HG03432 (cell line): ENCODE measurements around the gene MYLK3.

ENCODE experiments used
- ATAC-seq: cut with Tn5 transposase; IDR thresholded peaks from one replicate; pipeline ENCODE4 v1.9.1; 2021; ENCODE audit warnings: mild to moderate bottlenecking, moderate library complexity; ENCODE audit not compliant: unreplicated experiment

MYLK3 gene

DNA sequence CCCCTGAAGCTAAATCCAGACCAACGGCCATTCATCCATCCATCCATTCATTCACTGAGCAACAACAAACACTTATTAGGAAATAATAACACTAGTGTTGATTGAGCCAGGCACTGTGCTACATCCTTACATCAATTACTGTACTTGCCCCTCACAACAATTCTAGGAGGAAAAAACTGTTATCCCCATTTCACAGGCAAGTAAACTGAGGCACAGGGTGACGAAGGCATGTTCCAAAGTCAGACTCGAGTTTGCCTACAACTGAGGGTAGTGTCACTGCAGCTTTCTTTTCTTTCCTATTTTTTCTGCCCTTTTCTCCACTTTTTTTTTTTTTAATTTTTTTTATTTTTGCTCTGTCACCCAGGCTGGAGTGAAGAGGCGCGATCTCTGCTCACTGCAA is 11.2 kb upstream of the MYLK3 start:
- ATAC-seq, result no peak

DNA sequence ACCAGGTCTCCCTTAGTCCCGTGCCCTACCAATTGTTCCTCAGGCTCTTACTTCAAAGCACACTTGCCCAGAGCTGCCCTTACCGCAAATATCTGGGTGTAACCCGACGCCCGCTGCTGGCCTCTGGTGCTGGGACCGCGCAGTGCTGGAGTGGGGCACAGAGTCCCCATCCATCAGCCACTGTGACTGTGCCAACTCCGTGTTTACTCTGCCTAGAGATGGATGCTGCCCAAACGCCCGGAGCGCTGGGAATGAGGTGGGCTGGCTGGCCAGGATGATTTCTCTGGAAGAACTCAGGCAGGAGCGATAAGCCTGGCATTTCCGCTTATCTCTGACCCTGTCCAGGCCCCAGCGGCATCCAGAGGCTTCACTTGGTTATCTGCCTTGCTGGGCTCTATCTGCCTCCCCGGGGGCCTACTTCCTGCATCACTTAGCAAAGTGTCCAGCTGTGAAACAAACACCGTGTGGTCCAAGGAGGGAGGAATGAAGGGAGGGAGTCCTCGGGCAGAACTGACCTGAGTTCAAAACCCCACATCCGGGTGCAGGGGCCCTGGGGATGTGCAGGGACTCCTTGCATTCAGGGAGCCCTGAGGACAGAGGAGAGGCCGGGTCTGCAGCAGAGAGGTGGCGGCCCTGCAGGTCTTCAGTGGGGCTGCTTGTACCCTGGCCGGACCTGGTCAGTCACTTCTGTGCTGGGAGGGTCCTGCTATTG is 9.4 kb upstream of the MYLK3 start:
- no peak for ATAC-seq

DNA sequence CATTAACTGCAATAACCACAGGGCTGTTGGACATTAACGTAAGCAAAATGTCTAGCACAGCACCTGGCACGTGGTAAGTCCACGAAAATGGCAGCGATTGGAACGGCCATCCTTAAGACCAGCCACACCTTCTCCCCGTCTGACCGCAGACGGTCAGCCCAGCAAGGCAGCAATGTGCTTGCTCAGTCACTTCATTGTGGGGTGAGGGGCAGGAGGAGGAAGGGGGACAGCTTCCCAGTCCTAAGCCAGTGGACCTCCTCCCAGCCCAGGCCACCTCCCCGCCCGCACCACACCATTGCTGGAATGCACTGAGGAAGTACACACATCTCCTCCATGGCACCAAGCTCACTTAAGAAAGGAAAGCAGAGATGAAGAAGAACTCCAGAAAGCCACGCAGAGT is 8.6 kb upstream of the MYLK3 start:
- ATAC-seq, result no peak

DNA sequence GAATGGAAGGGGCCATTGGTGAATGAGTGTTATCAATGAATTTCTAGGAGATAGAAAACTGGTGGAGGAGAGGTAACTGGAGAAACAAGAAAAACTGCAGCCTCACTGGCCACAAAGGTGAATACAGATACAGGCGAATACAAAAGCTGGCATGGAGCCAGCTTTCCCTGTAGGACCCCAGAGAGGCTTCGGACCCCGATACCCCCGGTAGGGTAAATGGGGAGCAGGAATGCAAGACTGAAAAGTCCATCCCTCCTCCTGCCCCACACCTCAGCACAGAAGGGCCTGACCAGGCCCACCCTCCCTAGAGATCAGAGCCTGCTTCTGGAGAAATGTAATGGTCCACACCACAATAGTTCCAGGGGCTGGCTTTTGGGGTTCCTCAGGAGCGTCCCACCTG is 4.9 kb upstream of the MYLK3 start:
- ATAC-seq, result no peak

DNA sequence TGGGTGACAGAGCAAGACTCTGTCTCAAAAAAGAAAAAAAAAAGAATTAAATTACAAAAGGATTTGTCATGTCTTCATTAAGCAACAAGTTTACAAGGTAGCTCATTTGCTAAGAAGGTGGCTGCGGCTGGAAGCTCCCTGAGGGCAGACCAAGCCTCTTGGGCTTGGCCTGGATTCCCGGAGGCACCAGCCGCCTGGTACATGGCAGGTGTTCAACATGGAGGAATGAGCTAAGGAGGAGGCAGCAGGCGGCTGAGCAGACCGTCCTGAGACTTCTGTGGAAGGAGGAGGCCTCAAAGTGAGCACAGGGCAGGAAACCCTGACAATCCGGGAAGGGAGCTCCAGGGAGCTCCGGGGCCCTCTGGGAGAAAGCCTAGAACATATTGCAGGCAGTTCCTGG is 3.2 kb upstream of the MYLK3 start:
- ATAC-seq, result no peak

DNA sequence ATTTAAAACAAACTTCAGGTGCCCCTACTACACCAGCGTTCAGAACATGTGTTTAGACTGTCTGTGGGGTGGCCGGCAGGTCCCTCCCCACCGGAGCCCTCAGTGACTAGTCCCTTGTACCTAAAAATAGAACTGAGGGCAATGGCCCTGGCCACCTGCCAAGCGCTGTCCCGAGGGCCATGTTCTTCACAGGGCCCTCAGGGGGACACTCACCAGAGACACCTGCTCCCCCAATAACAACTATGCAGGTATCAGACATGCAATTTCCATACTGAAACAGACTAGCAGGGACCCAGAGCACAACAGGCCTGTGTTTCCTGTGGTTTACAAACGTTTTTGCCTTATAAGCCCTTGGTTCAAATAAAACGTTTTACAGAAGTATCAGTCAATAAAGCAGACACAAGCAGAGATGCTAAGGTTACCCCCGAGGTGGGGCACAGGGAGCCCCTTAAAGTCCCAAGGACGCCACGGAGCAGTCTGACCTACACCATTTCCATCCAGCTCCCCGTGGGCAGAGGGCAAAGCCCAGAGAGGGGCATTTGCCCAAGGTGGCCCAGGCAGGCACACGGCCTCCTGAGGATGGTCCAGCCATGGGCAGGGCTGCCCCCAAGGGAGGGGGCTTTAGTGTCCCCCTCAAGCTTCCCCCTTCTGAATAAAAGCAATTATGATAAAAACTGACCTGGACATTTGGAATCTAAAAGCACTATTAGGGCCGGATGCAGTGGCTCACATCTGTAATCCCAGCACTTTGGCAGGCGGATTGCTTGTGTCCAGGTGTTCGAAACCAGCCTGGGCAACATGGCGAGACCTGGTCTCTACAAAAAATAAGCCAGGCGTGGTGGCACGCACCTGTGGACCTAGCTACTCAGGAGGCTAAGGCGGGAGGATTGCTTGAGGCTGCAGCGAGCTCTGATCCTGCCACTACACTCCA is 896 bp upstream of the MYLK3 start:
- peak; percentile 76 for ATAC-seq

DNA sequence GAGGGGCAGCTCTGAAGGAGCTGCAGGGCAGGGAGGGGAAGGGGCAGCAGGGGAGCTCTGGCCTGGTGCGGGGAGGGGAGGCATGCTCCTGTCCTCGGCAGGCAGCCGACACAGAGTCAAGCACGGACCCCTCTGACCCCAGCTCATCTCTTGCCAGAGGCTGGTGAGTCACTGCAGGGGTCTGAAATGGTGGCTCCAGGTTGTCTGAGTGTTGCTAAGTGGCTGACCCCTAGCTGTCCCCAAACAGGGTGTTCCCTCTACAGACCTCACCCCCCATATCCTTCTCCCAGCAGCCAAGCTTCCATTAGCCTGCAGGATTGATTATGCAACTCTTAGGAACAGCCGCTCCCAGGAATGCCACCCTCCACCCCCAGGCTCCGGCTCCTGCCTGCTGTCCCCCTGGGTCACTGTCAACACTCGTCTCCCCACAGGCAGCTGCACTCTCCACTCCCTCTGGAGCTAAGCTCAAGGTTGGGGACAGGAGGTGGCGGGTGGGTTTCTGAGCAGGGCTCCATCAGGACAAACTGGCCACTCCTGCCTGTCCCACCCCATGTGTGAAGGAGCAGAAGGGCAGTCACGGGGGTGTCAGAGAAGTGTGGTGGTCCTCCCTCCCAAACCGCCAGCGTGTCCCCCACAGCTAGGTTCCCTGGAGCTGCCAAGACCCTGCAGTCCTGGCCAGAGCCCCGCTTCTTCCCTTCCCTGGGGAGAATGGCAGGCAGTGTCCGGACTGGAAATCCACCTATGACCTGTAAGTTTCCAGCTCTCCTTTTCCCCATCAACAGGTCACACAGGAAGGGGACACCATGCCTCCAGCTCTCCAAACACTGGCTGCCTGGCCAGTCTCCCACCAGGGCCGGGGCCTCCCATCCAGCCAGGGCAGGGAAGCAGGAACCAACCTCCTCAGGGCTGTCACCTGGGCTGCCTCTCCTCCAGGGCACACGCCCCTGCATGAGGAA is 1.0 kb downstream of the MYLK3 start:
- ATAC-seq, result no peak

DNA sequence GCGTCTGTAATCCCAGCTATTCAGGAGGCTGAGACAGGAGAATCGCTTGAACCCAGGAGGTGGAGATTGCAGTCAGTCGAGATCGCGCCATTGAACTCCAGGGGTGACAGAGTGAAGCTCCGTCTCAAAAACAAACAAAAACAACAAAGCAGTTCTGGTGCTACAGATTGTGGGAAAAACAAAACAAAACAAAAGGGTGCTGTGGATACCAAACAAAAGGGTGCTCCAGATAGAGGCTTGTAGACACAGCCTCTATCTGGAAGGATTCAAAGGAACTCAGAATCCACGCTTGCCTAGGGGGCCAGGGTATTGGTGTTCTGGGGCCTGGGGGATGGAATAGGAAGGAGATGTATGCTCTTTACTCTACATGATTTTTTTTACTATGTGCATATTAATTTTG is 2.5 kb downstream of the MYLK3 start:
- ATAC-seq, result no peak

DNA sequence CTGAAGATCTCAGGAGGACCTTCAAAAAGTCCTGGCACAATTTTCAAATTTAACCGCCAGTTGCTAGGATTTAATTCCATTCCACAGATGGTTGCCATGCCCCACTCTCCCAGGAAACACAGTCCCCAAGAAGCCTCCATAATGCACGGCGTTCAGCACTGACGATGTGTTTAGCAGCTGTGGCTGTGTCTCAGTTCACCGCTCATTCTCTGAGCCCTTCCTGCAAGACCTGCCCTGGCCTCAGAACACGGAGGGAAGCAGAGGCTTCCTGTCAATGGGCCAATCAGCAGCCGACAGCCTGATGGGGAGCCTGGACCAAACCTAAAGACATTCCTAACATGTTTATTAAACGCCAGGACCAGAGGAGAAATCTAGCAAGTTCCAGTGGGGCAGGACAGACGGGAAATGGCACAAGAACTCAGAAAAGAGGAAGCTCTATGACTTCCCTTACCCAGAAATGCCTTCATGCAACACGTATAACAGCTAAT is 4.9 kb downstream of the MYLK3 start:
- peak; percentile 66 for ATAC-seq

DNA sequence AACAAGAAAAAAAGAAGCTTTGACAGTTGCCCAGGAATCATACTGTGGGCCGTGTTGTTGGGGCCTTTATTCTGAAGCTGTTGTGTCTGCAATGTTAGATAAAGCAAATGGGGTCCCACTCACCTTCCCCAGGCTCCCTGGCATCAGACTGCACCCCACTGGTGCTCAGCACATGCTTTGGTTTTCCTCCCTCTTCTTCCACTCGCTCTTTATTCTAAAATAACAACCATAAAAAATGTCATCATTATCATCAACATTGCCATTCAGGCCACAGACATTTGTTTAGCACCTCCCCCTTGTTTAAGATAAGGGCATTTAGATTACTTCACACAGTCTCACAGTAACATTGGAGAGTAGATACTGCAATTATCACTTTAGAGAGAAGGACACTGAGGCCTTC is 8.2 kb downstream of the MYLK3 start:
- no peak for ATAC-seq

DNA sequence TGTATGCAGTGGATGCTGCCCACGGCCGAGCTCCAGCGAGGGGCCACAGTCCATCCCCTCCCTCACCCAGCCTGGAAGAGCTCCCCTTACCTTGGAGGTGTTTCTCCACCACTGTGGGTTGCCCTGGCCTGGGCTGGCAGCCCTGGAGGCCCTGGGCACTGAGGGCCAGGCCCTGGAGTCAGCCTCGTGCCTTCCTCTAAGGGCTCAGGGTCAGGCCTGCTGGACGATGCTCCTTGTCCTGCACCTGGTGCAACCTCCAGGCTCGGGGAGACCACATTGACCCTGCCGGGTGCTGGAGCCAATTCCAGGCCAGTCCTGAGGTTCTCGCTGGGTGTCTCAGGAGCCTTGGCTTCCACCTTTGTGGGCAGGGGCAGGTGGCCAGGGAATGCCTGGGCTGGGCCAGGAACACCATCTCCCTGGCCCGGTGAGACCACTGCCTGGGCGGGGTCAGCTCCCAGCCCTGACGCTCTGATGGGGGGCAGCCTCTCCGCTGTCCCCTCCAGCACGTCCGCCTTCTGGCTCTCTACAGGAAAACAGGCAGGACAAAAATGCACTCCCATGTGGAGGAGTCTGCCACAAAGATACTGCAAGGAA is 10.4 kb downstream of the MYLK3 start:
- no peak for ATAC-seq

DNA sequence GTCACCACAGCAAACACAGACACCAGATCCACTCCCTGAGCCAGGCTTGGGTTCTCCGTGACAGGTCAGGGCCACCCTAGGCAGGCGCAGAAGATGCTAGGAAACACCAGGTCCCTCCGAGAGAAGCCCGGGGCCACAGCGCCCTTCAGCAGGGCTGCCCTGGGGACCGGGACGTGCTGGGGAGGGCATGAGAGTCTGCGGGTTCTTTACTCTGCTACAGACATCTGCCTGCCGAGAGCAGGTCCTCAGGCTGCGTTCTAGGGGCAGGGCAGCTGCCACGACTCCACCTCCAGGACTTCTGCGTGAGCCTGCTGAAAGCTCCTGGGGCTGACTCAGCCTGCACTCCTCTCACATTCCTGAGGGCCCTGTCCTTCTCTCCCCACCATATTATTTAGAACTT is 11.4 kb downstream of the MYLK3 start:
- no peak for ATAC-seq

DNA sequence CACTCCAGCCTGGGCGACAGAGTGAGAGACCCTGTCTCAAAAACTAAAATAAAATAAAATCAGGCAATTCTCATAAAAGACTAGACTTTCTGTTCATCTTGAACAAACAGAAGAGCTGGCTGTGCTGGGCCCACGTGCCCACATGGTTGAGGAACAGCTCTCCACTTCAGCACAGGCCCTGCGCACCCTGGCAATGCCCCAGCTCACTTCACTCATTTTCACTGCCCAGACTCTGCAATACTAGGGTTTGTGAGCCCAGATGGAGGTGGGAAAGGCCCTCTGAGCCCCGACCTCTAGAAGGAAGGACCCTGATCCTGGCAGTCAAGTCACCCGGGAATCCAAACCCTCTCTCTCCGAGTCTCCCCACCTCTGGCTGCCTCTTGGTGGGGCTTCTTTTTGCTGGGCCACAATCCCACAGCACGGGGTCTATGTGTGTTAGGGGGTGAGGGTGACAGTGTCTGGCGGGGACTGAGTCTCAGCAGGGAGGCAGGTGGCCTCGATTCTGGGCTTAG is 14.8 kb downstream of the MYLK3 start:
- ATAC-seq, result no peak

DNA sequence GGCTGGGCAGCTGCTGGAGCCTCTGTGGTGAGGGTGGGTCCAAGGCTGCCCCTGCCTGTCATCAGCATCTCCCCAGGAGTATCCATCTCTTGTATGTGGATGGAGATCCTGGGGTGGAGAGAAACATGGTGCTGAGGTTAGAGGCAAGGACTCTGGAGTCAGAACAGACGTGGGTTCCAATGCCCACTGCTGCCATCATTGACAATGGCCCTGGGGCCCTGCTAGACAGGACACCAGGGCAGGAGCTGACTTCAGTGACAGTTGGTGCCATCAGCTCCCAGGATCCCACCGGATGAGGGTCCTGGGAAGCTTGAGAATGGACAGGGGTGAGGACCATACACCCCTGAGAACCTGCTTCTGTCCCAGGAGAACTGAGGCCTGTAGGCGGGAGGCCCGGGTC is 15.6 kb downstream of the MYLK3 start:
- no peak for ATAC-seq

DNA sequence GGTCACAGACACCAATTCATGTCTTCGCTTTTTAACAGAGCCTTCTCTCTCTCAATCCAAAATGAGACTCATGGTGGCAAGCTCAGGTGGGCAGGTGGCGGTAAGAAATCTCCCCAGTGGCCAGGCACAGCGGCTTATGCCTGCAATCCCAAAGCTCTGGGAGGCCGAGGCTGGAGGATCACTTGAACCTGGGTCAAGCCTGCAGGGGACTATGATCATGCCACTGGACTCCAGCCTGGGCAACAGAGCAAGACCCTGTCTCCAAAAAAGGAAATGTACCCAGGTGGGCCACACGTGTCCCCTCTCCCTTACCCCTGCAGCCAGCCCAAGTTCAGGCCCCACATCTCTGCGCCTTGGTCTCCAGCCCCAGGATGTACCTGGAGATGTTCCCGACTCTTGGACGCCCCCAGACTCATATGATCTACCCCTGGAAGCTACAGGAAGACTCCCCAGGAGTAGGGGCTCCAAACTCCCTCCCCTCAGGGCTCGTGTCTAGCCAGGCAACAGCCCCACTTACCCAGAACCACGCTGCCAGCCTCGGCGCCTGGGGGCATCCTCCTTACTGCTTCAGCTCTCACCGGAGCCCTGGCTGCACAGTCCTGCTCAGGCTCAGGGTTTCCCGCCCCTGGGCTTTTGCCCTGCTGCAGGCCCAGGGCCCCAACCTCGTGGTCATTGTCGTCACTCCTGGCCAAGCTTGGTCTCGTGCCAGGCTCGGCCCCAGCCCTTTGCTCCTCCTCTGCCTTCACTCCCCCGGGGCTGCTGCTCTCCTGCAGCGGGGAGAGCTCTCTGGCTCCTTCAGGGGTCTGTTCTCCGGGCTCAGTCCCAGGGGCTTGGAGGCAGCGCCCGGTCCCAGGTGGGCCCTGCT is 16.2 kb downstream of the MYLK3 start:
- no peak for ATAC-seq

DNA sequence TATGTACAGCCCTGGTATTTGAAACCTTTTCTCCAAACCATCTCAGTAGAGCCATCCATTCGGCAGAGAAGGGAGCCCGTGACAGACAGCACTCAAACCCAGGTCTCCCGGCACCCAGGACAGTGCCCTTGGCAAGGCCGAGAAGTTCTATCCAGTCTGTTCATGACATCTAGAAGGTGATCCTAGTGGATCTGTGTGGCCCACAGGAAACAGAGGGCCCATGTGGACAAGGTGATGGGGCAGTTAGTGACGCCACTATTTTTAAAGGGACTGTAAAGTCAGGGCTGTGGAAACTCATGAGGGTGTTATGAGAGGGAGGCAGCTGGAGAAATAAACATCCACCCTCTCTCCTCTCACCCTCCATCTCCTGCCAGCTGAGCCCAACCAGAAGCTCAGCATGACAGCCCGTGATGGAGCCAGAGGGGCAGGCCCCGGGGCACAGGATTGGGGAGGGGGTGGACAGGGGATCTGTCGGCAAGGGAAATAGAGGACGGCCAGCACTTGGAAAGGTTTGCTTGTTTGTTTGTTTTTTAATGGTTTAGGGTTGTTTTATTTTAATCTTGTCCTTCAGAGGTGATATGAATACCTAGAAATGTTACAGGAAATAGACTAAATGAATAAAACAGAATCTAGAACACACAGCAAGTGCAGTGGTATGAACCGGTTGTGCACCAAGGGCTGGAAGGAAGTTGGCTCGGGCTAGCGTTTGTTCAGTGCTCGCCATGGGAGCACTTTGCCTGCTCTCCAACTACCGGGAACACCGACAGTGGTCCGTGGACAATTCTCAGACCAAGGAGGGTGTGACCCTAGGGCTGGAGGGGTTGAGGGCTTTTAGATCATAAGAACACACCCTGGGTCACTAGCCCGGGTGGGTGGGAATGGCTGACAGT is 17.1 kb downstream of the MYLK3 start:
- ATAC-seq, result no peak

DNA sequence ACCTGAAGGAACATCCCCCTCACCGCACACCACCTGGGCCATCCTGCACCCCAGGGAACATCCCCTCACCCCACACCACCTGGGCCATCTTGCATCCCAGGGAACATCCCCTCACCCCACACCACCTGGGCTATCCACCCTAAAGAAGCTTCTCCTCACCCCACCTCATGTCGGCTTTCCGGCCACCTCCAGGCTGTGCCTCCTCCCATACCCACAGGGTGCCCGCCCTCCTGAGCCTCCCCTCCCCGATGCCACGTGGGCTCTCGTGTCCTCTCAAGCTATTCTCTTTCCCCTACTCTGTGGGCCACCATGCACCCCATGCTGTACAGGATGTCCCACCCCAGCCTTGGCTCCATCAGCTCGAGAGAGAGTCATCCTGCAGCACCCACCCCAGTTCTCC is 18.0 kb downstream of the MYLK3 start:
- ATAC-seq, result no peak

DNA sequence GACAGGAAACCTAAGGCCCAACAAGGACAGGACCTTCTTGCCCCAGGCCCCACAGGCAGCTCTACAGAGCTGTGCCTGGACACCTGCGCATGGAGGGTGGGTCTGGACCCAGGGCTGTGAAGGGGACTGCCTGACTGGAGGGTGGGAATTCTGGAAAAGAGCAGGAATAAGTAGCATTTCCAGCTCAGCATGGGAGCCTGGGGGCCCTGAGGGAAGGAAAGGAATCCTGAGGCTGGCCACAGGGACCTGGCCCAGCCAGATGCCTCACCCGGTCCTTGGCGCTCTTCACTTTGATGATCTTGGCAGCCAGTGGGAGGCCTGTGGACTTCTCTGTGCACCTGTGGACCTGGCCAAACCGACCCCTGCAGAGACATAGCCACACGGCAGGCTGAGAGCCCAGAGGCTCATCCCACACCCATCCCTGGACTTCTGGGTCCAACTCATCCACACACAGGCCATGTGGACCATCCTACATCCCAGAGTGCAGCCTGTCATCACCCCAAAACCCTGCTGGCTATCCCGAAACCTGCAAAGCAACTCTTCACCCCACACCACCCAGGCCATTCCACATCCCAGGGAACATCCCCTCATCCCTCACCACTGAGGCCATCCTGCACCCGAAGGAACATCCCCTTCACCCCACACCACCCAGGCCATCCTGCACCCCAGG is 18.7 kb downstream of the MYLK3 start:
- no peak for ATAC-seq
